HG03280 (cell line): ENCODE measurements around the gene MIF4GD.

Experiments used
- ATAC-seq: cut with Tn5 transposase; IDR thresholded peaks from one replicate; pipeline ENCODE4 v1.9.1; 2021; ENCODE audit warnings: mild to moderate bottlenecking, moderate library complexity; ENCODE audit not compliant: unreplicated experiment

MIF4GD gene

GRCh38 chr17:75238684-75239191, 32.3 kb downstream of the MIF4GD start:
- ATAC-seq = peak; percentile 68

- no peak for ATAC-seq
These were observed 32.9 kb downstream of the MIF4GD start for GRCh38 chr17:75238020-75238580.

GRCh38 chr17:75237100-75238014, 33.7 kb downstream of the MIF4GD start:
- ATAC-seq = no peak

GRCh38 chr17:75232786-75233185, 38.2 kb downstream of the MIF4GD start:
- no peak for ATAC-seq

GRCh38 chr17:75231741-75232464, 39.1 kb downstream of the MIF4GD start:
- no peak for ATAC-seq

GRCh38 chr17:75231071-75231470, 40.0 kb downstream of the MIF4GD start:
- ATAC-seq = no peak

- ATAC-seq = no peak
These were observed 42.2 kb downstream of the MIF4GD start for GRCh38 chr17:75228847-75229246.

GRCh38 chr17:75228305-75228704, 42.7 kb downstream of the MIF4GD start:
- no peak for ATAC-seq

GRCh38 chr17:75227729-75228128, 43.3 kb downstream of the MIF4GD start:
- no peak for ATAC-seq

GRCh38 chr17:75225016-75225415, 46.0 kb downstream of the MIF4GD start:
- ATAC-seq = no peak

GRCh38 chr17:75219815-75220214, 51.2 kb downstream of the MIF4GD start:
- no peak for ATAC-seq

GRCh38 chr17:75218131-75218530, 52.9 kb downstream of the MIF4GD start:
- ATAC-seq = no peak
